GM21825 (cell line): ENCODE measurements around the gene METTL25.
"Not testable (repeated sequence)": the region's sequence is repeated elsewhere in the genome, so short reads cannot be mapped to it uniquely, and the experiment has no call there.

Experiments
- ATAC-seq: cut with Tn5 transposase; IDR thresholded peaks from one replicate; pipeline ENCODE4 v1.9.1; 2021; ENCODE audit warnings: mild to moderate bottlenecking, moderate library complexity; ENCODE audit not compliant: unreplicated experiment

METTL25 gene, protein sequence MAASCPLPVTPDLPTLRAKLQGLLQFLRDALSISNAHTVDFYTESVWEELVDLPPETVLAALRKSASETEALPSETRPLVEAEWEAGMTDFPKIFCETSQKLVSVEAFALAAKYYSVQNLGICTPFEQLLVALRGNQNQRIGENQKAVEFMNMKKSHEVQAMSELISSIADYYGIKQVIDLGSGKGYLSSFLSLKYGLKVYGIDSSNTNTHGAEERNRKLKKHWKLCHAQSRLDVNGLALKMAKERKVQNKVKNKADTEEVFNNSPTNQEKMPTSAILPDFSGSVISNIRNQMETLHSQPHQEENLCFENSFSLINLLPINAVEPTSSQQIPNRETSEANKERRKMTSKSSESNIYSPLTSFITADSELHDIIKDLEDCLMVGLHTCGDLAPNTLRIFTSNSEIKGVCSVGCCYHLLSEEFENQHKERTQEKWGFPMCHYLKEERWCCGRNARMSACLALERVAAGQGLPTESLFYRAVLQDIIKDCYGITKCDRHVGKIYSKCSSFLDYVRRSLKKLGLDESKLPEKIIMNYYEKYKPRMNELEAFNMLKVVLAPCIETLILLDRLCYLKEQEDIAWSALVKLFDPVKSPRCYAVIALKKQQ

DNA sequence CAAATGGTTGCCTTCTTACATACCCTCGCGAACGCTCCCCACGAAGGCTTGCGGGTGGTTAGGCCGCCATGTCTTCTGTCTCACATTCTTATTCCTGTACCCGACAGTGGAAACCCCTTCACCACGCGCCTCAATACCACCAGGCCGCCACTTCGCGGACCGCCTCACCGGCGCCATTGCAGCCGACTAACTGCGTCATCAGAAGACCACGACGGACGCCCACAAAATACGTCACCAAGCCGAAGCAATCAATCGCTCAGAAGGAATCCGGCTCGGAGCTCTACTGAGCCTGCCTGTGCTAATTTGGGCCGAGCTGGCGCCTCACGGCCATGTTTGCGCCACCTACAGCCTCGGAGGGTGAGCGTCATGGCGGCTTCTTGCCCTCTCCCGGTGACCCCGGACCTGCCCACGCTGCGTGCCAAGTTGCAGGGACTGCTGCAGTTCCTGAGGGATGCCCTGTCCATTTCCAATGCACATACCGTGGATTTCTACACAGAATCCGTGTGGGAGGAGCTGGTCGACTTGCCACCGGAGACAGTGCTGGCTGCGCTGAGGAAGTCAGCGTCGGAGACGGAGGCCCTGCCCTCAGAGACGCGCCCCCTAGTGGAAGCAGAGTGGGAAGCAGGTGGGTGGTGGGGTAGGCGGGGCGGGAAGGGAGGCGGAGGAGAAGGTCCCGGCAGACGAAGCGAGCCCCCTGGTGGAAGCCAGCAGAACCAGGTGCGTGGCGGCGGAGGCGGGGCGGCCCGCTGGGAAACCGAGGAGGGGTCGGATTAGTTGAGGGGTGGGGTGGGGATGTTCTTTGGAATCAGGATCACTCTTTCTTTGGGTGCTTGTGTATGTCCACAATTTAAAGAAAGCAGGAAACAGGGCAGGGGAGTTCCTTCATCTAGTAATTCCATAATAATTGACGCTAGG, at the start of gene METTL25, which contains the start of gene CCDC59:
Gene METTL25, plus strand, starts transcription at position 330 of the 915 bp plus-strand sequence. Its CDS starts 37 bp downstream, at position 367.
Gene CCDC59, minus strand, starts transcription at position 188 of the 915 bp plus-strand sequence. Its CDS starts 11 bp downstream, at position 177.
- peak; percentile 93 for ATAC-seq

- ATAC-seq: no peak
Observed at GRCh38 chr12:82314406-82314892, 43.9 kb upstream of the METTL25 start.

DNA sequence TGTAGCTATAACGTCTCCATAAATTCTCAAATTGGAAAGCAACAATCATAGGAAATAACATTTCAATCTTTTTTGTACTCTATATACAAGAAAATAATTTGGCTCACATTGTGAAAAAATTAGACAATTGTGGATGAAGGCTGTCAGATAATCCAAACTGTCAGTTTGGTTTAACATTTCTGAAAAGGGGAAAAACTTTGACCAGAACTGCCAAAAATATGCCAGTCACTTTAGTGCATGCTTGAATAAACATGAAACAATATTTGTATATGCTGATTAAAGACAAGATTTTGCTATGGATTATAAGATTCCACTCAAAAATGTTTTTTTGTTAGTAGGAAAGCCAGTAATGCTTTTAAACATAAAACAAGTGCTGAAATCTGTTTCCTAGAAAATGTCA, 39.1 kb upstream of the METTL25 start:
- ATAC-seq: no peak

GRCh38 chr12:82325540-82326336, 32.6 kb upstream of the METTL25 start:
- no peak for ATAC-seq

DNA sequence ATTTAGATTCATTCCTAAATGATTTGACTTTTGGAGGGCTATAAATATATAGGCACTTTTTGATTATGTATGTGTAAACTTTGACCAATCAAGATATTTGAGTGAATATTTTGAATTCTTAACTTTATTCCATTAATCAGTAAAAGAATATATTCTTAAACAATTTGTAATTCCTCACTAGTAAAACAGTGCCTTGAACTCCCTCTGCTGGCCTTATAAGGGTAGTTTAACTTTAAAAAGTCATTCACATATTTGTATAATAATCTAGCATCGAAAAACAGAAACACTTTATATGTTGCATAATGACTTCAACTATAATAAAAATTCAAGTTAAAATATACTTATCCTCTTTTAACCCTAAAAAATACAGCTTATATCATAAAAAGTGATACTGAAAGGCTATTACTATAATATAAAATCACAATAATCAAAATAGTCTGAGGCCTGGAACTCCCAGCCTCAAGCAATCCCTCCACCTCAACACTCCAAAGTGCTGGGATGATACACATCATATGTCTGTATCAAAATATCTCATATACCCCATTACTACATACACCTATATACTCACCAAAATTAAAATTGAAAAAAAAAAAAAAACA, 31.3 kb upstream of the METTL25 start:
- ATAC-seq: no peak

DNA sequence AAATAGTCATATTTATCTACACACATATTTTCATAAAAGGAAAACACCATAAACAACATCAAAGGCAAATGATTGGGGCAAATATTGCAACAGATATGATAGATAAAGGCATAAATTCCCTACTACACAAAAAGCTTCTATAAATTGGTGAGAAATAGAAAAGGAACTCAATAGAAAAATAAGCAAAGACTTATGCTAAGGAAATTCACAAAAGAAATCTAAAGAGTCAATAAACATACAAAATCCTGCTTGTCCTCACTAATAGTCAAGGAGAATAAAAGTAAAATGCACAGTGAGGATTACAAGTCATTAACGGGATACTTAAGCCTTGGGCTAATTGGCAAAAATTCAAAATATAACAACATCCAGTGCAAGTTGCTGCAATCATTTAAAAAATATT, 30.5 kb upstream of the METTL25 start:
- no peak for ATAC-seq

DNA sequence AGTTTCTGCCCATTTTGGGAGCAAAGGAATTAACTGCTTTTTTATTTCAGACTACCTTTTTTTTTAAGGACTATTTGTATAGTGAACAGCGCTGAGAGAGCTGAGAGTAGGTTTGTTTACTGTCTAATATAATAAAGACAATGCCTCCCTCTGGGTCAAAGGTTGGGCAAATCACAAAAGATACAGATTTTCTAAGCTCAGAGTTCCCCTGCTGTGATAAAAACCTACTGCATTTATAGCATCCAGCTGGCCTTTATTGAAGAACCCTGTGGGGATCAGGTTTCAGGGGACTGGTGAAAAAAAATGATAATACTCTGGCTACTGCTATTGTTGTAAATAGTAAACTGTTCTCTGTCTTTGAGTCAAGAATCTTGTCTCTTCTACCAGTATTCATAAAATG, 28.8 kb upstream of the METTL25 start:
- no peak for ATAC-seq

GRCh38 chr12:82350161-82350560, 8.2 kb upstream of the METTL25 start:
- no peak for ATAC-seq

GRCh38 chr12:82351390-82351789, 6.9 kb upstream of the METTL25 start:
- no peak for ATAC-seq

DNA sequence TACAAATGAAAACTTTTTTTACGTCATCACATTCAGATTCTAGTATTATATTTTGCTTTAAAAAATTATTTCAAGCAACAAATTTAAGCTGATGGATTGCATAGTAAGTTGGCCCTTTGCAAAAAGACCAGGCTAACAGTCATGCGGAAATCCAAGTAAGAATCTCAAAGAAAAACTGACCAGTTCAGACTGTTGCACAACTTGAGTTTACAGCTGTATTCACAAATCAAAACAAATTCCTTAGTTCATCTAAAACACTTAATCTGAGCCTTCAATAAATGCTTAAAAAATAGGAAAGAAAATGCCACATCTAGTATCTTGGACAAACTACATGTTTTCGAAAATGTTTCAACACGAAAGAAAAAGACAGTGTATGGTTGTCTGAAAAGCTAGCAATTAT, 989 bp upstream of the METTL25 start:
- no peak for ATAC-seq

GRCh38 chr12:82357845-82358199, 507 bp upstream of the METTL25 start:
- no peak for ATAC-seq

DNA sequence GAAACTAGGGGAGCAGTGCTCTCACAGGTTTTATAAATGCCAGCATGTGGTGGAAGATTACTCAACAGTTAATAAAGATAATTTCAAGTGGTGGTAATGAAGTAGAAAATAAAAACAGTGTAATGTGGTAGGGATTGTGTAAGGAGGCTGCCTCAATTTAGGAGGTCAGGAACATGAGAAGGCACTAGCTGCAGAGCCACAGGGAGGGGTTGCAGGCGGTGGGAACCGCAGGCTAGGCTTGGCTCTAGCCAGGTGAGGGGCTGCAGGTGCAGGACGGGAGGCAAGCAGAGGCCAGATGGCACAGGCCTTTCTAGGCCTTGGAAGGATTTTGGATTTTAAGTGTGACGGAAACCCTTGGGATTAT, 768 bp downstream of the METTL25 start:
- peak; percentile 13 for ATAC-seq

- not testable (repeated sequence) for ATAC-seq
Observed at GRCh38 chr12:82360834-82361233, 2.5 kb downstream of the METTL25 start.

DNA sequence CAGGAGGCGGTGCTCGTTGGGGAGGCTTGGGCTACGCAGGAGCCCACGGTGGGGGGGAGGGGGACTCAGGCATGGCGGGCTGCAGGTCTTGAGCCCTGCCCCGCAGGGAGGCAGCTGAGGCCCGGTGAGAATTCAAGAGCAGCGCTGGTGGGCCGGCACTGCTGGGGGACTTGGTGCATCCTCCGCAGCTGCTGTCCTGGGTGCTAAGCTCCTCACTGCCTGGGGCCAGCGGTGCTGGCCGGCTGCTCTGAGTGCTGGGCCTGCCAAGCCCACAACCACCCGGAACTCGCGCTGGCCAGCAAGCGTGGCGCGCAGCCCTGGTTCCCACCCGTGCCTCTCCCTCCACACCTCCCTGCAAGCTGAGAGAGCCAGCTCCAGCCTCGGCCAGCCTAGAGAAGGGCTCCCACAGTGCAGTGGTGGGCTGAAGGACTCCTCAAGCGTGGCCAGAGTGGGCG, 3.2 kb downstream of the METTL25 start:
- ATAC-seq: no peak

DNA sequence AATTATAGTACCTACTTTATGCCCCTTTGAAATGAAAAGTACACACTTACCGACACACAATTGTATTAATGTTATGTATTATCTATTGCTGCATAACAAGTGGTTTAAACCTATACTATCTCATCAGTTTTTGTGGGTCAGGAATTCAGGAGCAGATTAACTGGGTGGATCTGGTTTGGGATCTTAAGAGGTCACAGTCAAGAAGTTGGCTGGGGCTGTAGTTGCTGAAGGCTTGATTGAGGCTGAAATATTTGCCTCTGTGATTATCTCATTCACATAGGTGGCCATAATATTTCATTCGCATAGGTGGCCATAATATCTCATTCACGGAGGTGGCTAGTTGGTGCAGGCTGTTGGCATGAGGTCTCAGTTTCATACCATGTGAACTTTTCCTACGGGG, 5.7 kb downstream of the METTL25 start:
- no peak for ATAC-seq

DNA sequence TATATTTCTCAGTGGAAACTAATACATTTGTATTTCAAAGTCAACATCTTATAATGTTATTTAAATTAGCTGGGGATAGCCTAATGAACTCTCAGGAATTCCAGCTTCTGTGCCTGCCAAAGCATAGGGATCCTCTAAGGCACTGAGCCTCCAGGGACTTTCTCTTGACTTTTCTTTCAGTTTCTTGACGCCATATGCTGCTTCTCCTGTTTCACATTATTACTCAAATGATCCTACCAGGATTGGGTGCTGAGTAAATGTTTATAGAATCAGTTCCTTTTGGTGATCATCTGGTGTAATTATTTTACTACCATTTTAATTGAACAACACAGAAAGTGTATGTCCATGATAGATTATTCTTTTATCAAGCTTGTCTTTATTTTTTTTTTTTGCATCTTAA, 7.9 kb downstream of the METTL25 start:
- ATAC-seq: no peak

DNA sequence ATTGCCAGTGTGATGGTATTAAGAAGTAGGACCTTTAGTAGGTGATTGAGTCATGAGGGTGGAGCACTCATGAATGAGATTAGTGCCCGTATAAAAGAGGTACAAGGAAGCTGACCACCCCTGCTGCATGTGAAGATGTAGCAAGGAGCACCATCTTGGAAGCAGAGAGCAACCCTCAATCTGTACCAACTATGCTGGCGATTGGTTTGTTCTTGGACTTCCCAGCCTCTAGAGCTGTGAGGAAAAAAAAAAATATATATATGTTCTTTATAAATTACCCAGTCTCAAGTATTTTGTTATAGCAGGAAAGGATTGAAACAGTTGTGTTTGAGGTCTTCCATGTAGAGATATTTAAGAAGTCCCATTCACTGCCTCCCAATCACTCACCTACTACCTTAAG, 16.9 kb downstream of the METTL25 start:
- no peak for ATAC-seq

- ATAC-seq: no peak
Observed at GRCh38 chr12:82378997-82379396, 20.7 kb downstream of the METTL25 start.

DNA sequence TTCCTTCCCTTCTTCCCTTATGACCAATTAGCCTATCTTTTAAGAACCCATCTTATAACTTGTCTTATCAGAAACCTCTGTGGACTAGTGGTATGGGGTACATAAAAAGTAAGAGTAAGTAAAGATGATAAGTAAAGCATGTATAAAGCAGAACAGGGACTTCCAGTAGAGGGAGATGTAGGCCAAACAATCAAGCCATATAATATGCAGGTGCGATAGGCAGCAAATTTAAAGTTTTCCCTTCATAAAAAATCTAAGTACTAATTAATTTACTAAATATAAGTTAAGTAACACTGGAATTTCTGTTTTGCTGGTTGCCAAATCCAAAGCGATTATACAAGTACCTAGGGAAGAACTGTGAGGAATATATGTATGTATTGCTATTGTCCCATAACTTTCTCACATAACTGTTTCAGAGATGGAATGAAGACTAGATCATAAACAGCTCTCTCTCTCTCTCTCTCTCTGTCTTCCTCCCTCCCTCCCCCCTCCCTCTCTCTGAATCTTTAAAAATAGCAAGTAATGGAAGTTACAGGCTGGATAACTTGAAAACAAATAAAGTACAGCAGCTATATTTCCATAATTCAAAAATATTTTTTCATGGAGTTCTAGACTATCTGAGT, 25.7 kb downstream of the METTL25 start:
- ATAC-seq: no peak

DNA sequence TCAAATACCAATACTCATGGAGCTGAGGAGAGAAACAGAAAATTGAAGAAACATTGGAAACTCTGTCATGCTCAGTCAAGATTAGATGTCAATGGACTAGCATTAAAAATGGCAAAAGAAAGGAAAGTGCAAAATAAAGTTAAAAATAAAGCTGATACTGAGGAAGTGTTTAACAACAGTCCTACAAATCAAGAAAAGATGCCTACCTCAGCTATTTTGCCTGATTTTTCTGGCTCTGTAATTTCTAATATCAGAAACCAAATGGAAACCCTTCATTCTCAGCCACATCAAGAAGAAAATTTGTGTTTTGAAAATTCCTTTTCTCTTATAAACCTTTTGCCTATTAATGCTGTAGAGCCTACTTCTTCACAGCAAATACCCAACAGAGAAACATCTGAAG, 40.5 kb downstream of the METTL25 start:
- ATAC-seq: no peak
